Measurements from ENCODE around the gene ZBTB7A. TPM values are rescaled to one million over a fixed set of nuclear protein-coding genes. Genes with fewer than 3 reads are reported as not detected.

The ZBTB7A gene
- total and polyA plus RNA-seq, 2 of the 4 experiments (the other 2 are of a cell fraction) = 3.2 to 10.3 TPM

DNA sequence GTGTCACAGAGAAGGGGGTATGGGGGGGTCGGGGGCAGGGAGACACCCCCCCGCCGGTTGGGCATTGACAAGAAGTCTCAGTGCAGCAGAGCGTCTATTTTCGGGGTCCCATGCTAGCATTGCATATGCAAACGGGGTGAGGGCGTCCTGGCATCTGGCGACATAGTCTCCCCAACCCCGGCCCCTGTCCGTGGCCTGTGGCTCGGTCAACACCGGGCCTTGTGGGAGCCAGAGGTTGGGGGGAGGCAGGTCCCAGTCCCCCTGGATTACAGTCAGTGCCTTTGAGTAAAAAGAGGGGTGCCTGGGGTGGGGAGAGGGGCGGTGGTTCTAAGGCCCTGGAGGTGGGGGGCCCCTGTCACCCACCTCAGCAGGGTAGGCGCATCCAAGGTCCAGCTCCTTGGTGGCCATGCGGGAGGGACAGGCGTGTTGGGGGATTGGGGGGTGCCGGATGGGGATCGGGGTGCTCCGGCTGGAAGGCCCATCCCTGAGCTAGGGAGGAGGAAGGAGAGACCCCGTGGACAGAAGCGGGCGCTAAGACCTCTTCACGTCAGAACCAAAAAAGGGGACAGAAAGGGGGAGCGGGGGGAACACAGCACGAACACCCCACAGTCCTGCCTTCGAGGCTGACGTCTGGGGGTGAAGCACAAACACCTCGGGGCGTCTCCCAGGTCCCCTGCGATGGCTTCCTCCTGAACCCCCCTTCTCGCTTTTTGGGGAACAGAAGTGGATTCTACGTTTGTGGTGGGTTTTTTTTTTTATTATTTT is 20.9 kb downstream of the ZBTB7A start:
- DNase-seq = no peak
- no peak overlapping the region for H4K8ac ChIP-seq (ENCODE audit: low read depth in 2 of 2, low read length in 2 of 2)
- 76% methylated on average over 4 of the region's 32 CpGs; no CpG with 5 or more reads in 1 of the 2 experiments for WGBS, 2 experiments (ENCODE audit: extremely low coverage in 2 of 2, insufficient read length in 1 of 2)
- no peak overlapping the region for H2BK5ac ChIP-seq (ENCODE audit: low read depth, low read length, poor library complexity, severe bottlenecking)
- intact Hi-C loops (cut with micrococcal nuclease) (no loop called here), in situ Hi-C loops (cut with MboI; ENCODE audit: low sequenced_read_pairs) (no loop called here), dilution Hi-C loops (cut with HindIII; ENCODE audit: low sequenced_read_pairs, unreplicated experiment) (no loop called here)
- peaks cover 4 to 61% of the 10 kb centered on the region in 2 experiments; a peak in 3 of 4 replicates for H3K79me1 ChIP-seq (ENCODE audit: low read depth in 1 of 2, low read length in 2 of 2)
- no peak overlapping the region for H2BK20ac ChIP-seq (ENCODE audit: low read depth, low read length)
- no peak overlapping the region for H3K56ac ChIP-seq (ENCODE audit: extremely low read depth, insufficient read depth, low read length)
- H3K9me3 ChIP-seq (ENCODE audit: control insufficient read depth, insufficient read depth, low read length) = no peaks in the 10 kb centered on the region
- ChIA-PET CTCF (no interaction called here), POLR2A (ENCODE audit: unreplicated experiment) (no interaction called here)
- no peak overlapping the region for H2AK9ac ChIP-seq (replicated peaks; ENCODE audit: low read depth, low read length, poor library complexity)
- H4K5ac ChIP-seq (ENCODE audit: low read depth, low read length) = no peak overlapping the region
- H3K4me3 ChIP-seq (ENCODE audit: insufficient read depth, low read depth, low read length) = no peak overlapping the region
- no peak overlapping the region for H3K9ac ChIP-seq (ENCODE audit: low read depth, low read length)
- ATAC-seq (ENCODE audit: low read depth) = no peak
- no peak overlapping the region for H3K4ac ChIP-seq (ENCODE audit: low read depth, low read length)
- no peak overlapping the region for H3K14ac ChIP-seq (replicated peaks; ENCODE audit: low read depth, low read length)
- no peak overlapping the region for H2BK15ac ChIP-seq (ENCODE audit: low read depth, low read length)
- no peak overlapping the region for H3K23ac ChIP-seq (ENCODE audit: low read depth, low read length)
- BruUV-seq (replicated peaks) = TSS peak; percentile 60
- peaks cover 80% of the 10 kb centered on the region for H4K20me1 ChIP-seq (ENCODE audit: insufficient read depth, low read length)
- H2BK120ac ChIP-seq (ENCODE audit: low read depth, low read length) = no peak overlapping the region
- no peak overlapping the region for H3K27ac ChIP-seq (ENCODE audit: insufficient read depth, low read length)
- peaks cover 46% of the 10 kb centered on the region for H3K36me3 ChIP-seq (ENCODE audit: control insufficient read depth, insufficient read depth, low read length)
- H4K91ac ChIP-seq (ENCODE audit: insufficient read depth, low read depth, low read length) = no peak overlapping the region
- no peaks in the 10 kb centered on the region for H3K9me1 ChIP-seq (ENCODE audit: insufficient read depth, low read length)
- no peak overlapping the region for H3K18ac ChIP-seq (ENCODE audit: low read depth, low read length)
- H3K4me1 ChIP-seq (ENCODE audit: control insufficient read depth, insufficient read depth, low read length) = no peaks in the 10 kb centered on the region; the same call in 1 of the 2 replicates
- no peak for TF ChIP-seq FOS (IDR thresholded peaks at IDR 0.05; ENCODE audit: low read depth, low read length)
- no peak for TF ChIP-seq CHD1 (IDR thresholded peaks at IDR 0.05; ENCODE audit: low read depth, low read length)
- no peak overlapping the region for H3K4me2 ChIP-seq (ENCODE audit: low read depth, low read length)
- H2AFZ ChIP-seq (replicated peaks; ENCODE audit: low read length, poor library complexity) = no peak overlapping the region
- no peak overlapping the region for H2AK5ac ChIP-seq (ENCODE audit: low read depth, low read length)
- H3K27me3 ChIP-seq (ENCODE audit: control insufficient read depth, insufficient read depth, low read length) = no peaks in the 10 kb centered on the region
